GM10266 (cell line): ENCODE data around the gene TOPBP1.

Experiments used
- DNase-seq: peaks from one replicate; pipeline ENCODE4 v3.0.0; 2012; ENCODE audit errors: extremely low spot score
- TF ChIP-seq, protein P1 (sequence below): IDR thresholded peaks from 2 replicates; pipeline ENCODE4 v1.5.1; 2012; ENCODE audit warnings: mild to moderate bottlenecking, low read depth; ENCODE audit not compliant: control insufficient read depth, insufficient read depth; ENCODE audit errors: missing control alignments

TOPBP1 gene

DNA sequence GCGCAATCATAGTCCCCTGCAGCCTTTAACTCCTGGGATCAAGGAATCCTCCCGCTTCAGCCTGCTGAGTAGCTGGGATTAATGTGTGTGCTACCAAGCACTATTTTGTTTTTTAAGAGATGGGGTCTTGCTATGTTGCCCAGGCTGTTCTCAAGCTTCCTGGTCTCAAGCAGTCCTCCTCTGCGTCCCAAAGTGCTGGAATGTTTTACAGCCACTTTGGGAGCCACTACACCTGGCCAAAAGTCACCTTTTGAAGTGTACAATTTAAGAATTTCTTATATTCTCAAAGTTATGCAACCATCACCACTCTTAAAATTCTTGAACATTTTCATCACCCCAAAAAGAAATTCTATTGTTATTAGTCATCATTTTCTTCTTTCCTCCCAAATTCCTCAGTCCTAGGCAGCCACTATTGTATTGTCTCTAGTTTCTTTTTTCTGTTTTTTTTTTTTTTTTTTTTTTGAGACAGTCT is 70.4 kb downstream of the TOPBP1 start:
- TF ChIP-seq, protein P1, sequence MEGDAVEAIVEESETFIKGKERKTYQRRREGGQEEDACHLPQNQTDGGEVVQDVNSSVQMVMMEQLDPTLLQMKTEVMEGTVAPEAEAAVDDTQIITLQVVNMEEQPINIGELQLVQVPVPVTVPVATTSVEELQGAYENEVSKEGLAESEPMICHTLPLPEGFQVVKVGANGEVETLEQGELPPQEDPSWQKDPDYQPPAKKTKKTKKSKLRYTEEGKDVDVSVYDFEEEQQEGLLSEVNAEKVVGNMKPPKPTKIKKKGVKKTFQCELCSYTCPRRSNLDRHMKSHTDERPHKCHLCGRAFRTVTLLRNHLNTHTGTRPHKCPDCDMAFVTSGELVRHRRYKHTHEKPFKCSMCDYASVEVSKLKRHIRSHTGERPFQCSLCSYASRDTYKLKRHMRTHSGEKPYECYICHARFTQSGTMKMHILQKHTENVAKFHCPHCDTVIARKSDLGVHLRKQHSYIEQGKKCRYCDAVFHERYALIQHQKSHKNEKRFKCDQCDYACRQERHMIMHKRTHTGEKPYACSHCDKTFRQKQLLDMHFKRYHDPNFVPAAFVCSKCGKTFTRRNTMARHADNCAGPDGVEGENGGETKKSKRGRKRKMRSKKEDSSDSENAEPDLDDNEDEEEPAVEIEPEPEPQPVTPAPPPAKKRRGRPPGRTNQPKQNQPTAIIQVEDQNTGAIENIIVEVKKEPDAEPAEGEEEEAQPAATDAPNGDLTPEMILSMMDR: no peak
- no peak for DNase-seq

DNA sequence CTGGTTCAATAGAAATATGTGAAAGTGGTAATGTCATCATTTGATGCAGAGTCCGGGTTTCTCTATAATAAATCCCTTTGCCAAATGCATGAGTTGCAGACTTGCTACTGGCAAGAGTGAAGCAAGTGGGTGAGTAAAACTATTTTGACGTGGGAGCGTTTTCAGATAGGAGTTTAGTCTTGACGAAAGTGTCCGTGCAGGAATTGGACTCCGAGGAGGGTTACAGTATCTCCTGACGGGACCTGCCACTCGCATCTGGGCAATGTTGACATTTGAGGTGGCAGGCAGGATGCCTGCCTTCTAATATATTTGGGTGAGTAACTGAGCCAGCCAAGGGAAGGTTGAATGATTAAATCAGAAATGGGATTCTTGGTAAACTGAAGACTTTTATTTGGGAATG is 72.2 kb downstream of the TOPBP1 start:
- DNase-seq: no peak
- TF ChIP-seq, protein P1: no peak

DNA sequence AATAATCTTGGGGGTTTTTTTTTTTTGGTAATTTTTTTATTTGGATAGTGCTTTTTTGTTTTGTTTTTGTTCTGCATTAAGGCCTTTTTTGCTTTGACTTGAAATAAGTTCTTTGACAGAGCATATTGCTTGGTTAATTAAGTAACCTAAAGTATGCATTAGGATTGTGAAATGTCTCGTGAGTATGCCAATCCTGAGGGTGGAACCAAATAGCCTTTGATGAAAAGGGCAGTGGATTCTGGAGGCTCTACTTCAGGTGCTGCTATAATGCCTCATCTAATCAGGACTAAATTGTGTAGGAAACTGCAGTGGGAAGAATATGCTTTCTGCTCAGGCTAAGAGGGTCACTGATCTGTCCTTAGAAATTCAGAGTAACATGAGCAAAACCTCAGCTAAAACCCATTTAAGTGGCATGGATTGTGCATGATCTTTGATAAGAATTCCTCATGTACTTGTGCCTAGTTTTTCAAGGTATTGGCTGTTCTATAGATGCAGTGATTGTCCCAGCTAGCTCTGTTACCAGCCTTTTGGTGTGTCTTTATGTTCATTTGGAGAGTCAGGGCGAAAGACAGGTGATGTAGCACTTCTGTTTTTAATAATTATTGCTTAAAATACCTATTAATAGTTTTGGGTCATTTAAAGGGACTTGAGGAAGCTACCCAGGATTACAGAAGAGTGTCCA is 72.8 kb downstream of the TOPBP1 start:
- TF ChIP-seq, protein P1: no peak
- no peak for DNase-seq

DNA sequence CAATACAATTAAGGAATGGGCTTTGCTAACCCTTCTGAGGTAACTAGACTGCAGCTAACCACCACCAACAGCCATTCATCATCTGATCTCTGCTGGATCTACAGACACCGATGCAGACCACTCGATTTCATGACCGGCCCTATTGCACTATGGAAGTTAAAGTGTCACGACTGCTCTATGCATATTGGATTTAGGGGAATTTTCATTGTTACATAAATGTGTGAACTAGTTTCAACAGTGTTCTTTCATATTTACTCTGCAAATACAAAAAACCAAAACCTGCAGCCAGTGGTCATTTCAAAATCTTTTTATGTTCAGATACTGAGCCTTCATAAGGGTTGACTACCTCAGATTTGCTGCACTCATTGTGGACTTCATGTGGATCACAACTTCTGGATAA is 73.7 kb downstream of the TOPBP1 start:
- TF ChIP-seq, protein P1: no peak
- no peak for DNase-seq

DNA sequence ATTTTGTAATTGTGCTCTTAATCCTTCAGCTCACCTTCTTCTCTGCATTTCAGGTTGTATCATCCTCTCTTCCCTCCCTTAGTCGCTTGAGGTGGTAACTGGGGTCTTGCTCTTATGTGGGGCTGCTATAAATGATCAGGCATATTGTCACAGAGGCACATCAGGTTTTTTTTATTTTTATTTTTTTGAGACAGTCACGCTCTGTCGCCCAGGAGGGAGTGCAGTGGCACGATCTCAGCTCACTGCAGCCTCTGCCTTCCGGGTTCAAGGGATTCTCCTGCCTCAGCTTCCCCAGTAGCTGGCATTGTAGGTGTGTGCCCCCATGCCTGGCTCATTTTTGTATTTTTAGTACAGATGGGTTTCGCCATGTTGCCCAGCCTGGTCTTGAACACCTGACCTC is 78.3 kb downstream of the TOPBP1 start:
- DNase-seq: no peak
- TF ChIP-seq, protein P1: no peak

DNA sequence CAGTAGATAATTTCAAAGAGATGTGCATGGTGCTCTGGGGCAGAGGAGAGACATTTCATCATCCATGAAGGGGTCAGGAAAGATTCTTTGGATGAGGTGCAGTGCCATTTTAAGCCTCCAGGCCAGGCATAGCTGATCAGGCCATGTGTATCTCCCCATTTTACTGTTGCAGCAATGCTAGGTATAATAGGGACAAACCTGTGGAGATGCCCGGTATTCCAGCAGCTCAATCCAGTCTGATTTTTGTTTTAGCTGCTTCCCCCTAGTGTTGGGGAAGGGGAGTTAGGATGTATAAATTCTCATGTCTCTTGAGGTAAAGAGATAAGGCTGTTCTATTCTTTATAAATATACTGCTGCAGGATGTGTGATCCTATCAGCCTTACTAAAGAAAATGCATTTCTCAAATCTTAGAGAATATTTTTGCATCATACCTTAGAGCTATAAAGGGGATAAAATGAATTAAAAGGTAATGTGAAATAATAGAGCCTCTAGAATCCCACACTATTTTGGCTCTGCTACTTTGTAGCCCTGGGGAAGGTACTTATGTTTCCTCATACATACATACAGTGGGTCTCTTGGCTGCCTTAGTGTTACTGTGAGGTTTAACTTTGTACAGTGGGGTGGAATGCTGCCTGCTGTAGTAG is 83.1 kb downstream of the TOPBP1 start:
- TF ChIP-seq, protein P1: peak; percentile 32
- no peak for DNase-seq

DNA sequence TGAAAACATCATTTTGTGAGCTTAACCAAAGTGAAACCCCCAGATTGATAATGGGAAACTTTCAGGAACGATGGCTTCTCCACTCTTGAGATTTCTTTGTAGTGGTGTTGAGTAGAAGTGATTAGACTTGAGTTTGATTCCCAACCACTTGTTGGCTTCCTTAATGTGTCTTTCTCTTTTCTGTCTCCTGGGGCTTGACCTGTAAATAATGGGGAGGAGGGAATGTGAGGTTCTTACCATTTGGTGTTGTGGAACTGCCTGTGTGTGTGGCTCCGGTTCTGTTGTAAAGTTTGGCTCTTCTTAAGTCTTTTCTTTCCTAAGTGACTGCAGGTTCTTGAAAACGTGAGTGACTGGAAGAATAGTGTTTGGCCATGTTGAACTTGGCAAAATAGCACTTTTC is 85.6 kb downstream of the TOPBP1 start:
- DNase-seq: no peak
- TF ChIP-seq, protein P1: no peak
